ENCODE measurements around the gene HNRNPF.

- TF ChIP-seq POLR2A (IDR thresholded peaks at IDR 0.05) (no peak), CTCF (IDR thresholded peaks at IDR 0.05) (no peak)
These were observed 23.5 kb downstream of the HNRNPF start for GRCh38 chr10:43385412-43386004.
